K562 (cell line): ENCODE data around the gene AMDHD2. TPM values are rescaled to one million over a fixed set of nuclear protein-coding genes. Genes with fewer than 3 reads are reported as not detected.

ENCODE experiments used
- ATAC-seq: fragments of 200-7000 bp; cut with Tn5 transposase; 3 replicates; pipeline ENCODE4 v1.9.1; 2020; ENCODE audit warnings: moderate library complexity
- BruUV-seq: library from RNA; stranded (reverse); fragments of 400-500 nt; replicated peaks from 2 replicates; lab custom pipeline; 2021; lab: Mats Ljungman, UMichigan
- CTCF ChIA-PET: fragments of 300-600 bp; formaldehyde crosslinking; extraction: SDS; loops from one replicate; lab custom pipeline; 2021; ENCODE audit warnings: low intra/inter-chr PET ratio; lab: Yijun Ruan, JAX
- POLR2A ChIA-PET: fragments of 300-600, 350-650 bp; sonication (Branson Sonifier 250); formaldehyde crosslinking; extraction: SDS; loops from one replicate; lab custom pipeline; 2021; ENCODE audit warnings: antibody characterized with exemption, inconsistent platforms; lab: Yijun Ruan, JAX
- DNase-seq, 4 experiments: peaks; one replicate each; pipeline versions ENCODE4 v3.0.0 to v3.0.0-alpha.2; 2011 to 2018; ENCODE audit warnings: low spot score in 3 of 4, mixed read lengths in 3 of 4; ENCODE audit errors: extremely low read depth in 1 of 4
- FAIRE-seq: peaks from 2 replicates; lab custom pipeline; 2011; peaks lifted over from hg19 to GRCh38; lab: Jason Lieb, UNC
- H2AFZ ChIP-seq: 2 replicates; pipeline ENCODE4 v1.6.0; 2011; ENCODE audit warnings: low read depth, low read length, control low read depth, inconsistent platforms
- H3K27ac ChIP-seq: fragments of 200-600 bp; 3 replicates; pipeline ENCODE4 v1.8.0; 2011; ENCODE audit warnings: low read depth, mild to moderate bottlenecking, control low read depth, inconsistent platforms, low read length, moderate library complexity, mixed read lengths; ENCODE audit errors: extremely low read depth
- H3K27me3 ChIP-seq, 2 experiments: fragments of 300-600 bp in 1 of 2; 2 replicates in 1 of 2; 3 replicates in 1 of 2; pipeline versions ENCODE4 v1.6.0 to v1.8.0; 2011; ENCODE audit warnings: inconsistent platforms in 2 of 2, low read length in 2 of 2, mild to moderate bottlenecking in 1 of 2, mixed read lengths in 1 of 2, moderate library complexity in 1 of 2; ENCODE audit not compliant: control insufficient read depth in 2 of 2, insufficient read depth in 2 of 2
- H3K36me3 ChIP-seq: fragments of 300-600 bp; 3 replicates; pipeline ENCODE4 v1.8.0; 2011; ENCODE audit warnings: mild to moderate bottlenecking, low read length, inconsistent platforms; ENCODE audit not compliant: control insufficient read depth, insufficient read depth
- H3K4me1 ChIP-seq, 2 experiments: fragments of 200-600 bp in 1 of 2; replicated peaks in 1 of 2; 2 replicates in 1 of 2; 3 replicates in 1 of 2; pipeline versions ENCODE4 v1.5.1 to v1.8.0; 2011; ENCODE audit warnings: inconsistent platforms in 2 of 2, low read length in 2 of 2, mild to moderate bottlenecking in 1 of 2, mixed read lengths in 1 of 2, moderate library complexity in 1 of 2; ENCODE audit not compliant: control insufficient read depth in 2 of 2, insufficient read depth in 2 of 2
- H3K4me2 ChIP-seq: 2 replicates; pipeline ENCODE4 v1.6.1; 2011; ENCODE audit warnings: low read length, control low read depth, inconsistent platforms, mixed read lengths; ENCODE audit not compliant: insufficient read depth
- H3K4me3 ChIP-seq: fragments of 200-600 bp; sonication (generic), shearing (Covaris generic); 2 replicates; pipeline ENCODE4 v1.5.1; 2016; ENCODE audit warnings: control low read depth, inconsistent platforms
- H3K79me2 ChIP-seq: fragments of 200-600 bp; 3 replicates; pipeline ENCODE4 v1.8.0; 2011; ENCODE audit warnings: low read length, inconsistent platforms; ENCODE audit not compliant: control insufficient read depth, insufficient read depth
- H3K9ac ChIP-seq, 2 experiments: 2 replicates each; pipeline versions ENCODE4 v1.6.0 to v1.6.1; 2011; ENCODE audit warnings: low read depth in 2 of 2, low read length in 2 of 2, control low read depth in 1 of 2, inconsistent platforms in 1 of 2, mild to moderate bottlenecking in 1 of 2, mixed read lengths in 1 of 2; ENCODE audit not compliant: insufficient read depth in 1 of 2
- H3K9me1 ChIP-seq: one replicate; pipeline ENCODE4 v1.6.0; 2011; ENCODE audit warnings: inconsistent platforms, mild to moderate bottlenecking, low read length, moderate library complexity; ENCODE audit not compliant: control insufficient read depth, insufficient read depth
- H3K9me3 ChIP-seq: replicated peaks from 2 replicates; pipeline ENCODE4 v1.5.1; 2011; ENCODE audit warnings: low read depth, low read length, inconsistent platforms; ENCODE audit not compliant: control insufficient read depth, insufficient read depth
- H4K20me1 ChIP-seq: replicated peaks from 2 replicates; pipeline ENCODE4 v1.6.1; 2011; ENCODE audit warnings: low read length, inconsistent platforms, mixed read lengths; ENCODE audit not compliant: control insufficient read depth, insufficient read depth
- BRD9 ChIP-seq: fragments of 450-650 bp; IDR thresholded peaks from 2 replicates; pipeline ENCODE4 v1.6.1; 2018; ENCODE audit warnings: low read depth; ENCODE audit not compliant: partially characterized antibody
- DDX20 ChIP-seq: fragments of 450-650 bp; IDR thresholded peaks from 2 replicates; pipeline ENCODE4 v1.6.1; 2016; ENCODE audit warnings: missing genetic modification characterization, low read depth, mild to moderate bottlenecking, missing compliant biosample characterization, moderate library complexity
- MTA1 ChIP-seq: fragments of 450-650 bp; IDR thresholded peaks from 2 replicates; pipeline ENCODE4 v1.6.1; 2017; ENCODE audit warnings: borderline replicate concordance
- NFATC3 ChIP-seq: fragments of 450-650 bp; IDR thresholded peaks from 2 replicates; pipeline ENCODE4 v1.6.1; 2017; ENCODE audit warnings: mild to moderate bottlenecking
- PHF20 ChIP-seq: fragments of 450-650 bp; IDR thresholded peaks from 2 replicates; pipeline ENCODE4 v1.6.1; 2018; ENCODE audit not compliant: partially characterized antibody
- SPI1 ChIP-seq: IDR thresholded peaks from 2 replicates; pipeline ENCODE4 v1.6.1; 2011; ENCODE audit warnings: low read depth, low read length, control low read depth, borderline replicate concordance
- TAL1 ChIP-seq: fragments of 450-650 bp; IDR thresholded peaks from 2 replicates; pipeline ENCODE4 v1.6.1; 2016; ENCODE audit warnings: mild to moderate bottlenecking
- ZNF165 ChIP-seq: fragments of 250-450 bp; sonication (Bioruptor Pico); IDR thresholded peaks from 2 replicates; pipeline ENCODE4 v1.4.0; 2020; ENCODE audit warnings: borderline replicate concordance
- ZNF316 ChIP-seq: fragments of 450-650 bp; IDR thresholded peaks from 2 replicates; pipeline ENCODE4 v1.6.1; 2016
- WGBS: fragments of 100-300 bp; shearing (Covaris generic); methylation state at CpG from one replicate; pipeline ENCODE4 v1.1.6; 2016; ENCODE audit warnings: low coverage, mixed read lengths; ENCODE audit not compliant: insufficient coverage; ENCODE audit errors: missing lambda C conversion rate; 5-methylcytosine and 5-hydroxymethylcytosine counted together
- in situ Hi-C: fragments of 300-500 bp; cut with MboI; formaldehyde crosslinking; loops from 4 replicates; pipeline ENCODE4 v1.15.0; 2018; ENCODE audit warnings: inconsistent platforms, mixed read lengths
- intact Hi-C: fragments of 100-400 bp; cut with micrococcal nuclease; formaldehyde crosslinking; loops from 2 replicates; pipeline ENCODE4 v1.14.2; 2022
- polyA plus RNA-seq, 8 experiments: library from polyadenylated mRNA; depleted of rRNA in 4 of 8; stranded (reverse) in 5 of 8; unstranded in 3 of 8; fragments of >200 nt; fragmentation: Nextera tagmentation in 2 of 8; fragmentation: Illumina TruSeq in 1 of 8; extraction: Ambion mirVana in 2 of 8; extraction: Trizol in 1 of 8; gene quantifications; 2 replicates each; pipeline versions ENCODE4 v1.2.1 to v1.2.3, GENCODE V29; 2011 to 2014; ENCODE audit warnings: inconsistent platforms in 1 of 8, missing spikeins in 1 of 8
- total RNA-seq, 7 experiments: library from RNA; depleted of rRNA in 6 of 7; stranded (reverse); fragments of >200 nt in 6 of 7; fragmentation: Illumina TruSeq in 2 of 7; extraction: Trizol in 2 of 7; gene quantifications; 2 replicates each; pipeline versions ENCODE4 v1.2.1 to v1.2.3, GENCODE V29; 2011 to 2021; ENCODE audit warnings: low replicate concordance in 1 of 7
- TF ChIP-seq, protein P1 (sequence below): fragments of 250-450 bp; sonication (Bioruptor Pico); IDR thresholded peaks from 2 replicates; pipeline ENCODE4 v1.9.0; 2021; ENCODE audit warnings: mild to moderate bottlenecking
- TF ChIP-seq, protein P2 (sequence below): sonication (generic); formaldehyde crosslinking; IDR thresholded peaks from 2 replicates; pipeline ENCODE4 v1.9.0; 2022; ENCODE audit warnings: mild to moderate bottlenecking, missing genetic modification reagents

Gene AMDHD2
- total and polyA plus RNA-seq, 9 of the 15 experiments (the other 6 are each of a cell fraction or from before 2014, with no cell fraction given) = 0.38 to 56.9 (median 18.3) TPM; not detected in 1

DNA sequence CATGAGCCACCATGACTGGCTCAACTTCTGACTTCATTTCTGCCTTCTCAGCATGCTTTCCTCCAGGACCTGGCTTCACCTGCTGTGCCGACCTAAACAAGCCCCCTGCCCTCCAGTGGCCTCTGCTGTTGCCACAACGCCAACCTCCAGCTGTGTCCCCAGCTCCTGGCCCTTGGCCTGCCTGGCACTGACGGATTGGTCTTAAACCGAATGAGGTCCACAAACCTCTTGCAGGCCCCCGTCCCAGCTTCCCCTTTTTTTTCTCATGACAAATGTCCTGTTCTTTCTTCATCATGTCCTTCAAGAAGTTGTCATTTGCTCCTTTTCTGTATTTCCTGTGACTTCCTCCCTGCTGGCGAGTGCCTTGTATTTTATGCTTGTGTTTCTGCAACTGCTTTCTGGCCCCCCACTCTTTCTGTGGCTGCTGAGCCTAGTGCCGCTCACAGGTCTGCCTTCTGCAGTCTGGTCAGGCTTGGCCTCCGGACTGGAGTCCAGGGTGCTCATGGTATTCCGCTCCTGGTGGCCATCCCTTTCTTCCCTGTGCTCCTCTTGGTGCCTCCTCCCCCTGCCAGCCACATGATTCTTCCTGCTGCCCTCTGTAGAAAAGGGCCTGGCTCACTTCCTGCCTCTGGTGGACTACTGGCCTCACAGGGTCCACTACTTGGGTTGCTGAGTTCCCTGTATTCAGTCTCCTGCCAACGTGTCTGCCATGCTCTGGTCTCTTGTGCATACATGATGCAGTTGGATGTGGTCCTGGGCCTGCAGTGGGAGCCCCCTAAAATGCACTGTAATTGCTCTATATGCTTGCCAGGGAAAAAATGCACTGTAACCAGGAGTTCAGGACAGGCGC is 3.6 kb upstream of the AMDHD2 start:
- H3K9ac ChIP-seq = peak overlapping the region in 1 of 2 experiments; percentile 87; a peak in 3 of 4 replicates
- H3K79me2 ChIP-seq = peaks cover 78% of the 10 kb centered on the region
- no TSS peak for BruUV-seq
- FAIRE-seq = no peak
- H2AFZ ChIP-seq = no peak overlapping the region
- intact Hi-C loops (no loop called here), in situ Hi-C loops (no loop called here)
- no peak overlapping the region for H3K4me3 ChIP-seq
- no peak for DNase-seq
- no peak overlapping the region for H3K27ac ChIP-seq
- TF ChIP-seq SPI1 (peak; percentile 47; the same call in 1 of the 2 replicates), PHF20 (no peak), TAL1 (no peak), ZNF316 (0 out of 2 replicates have a peak, but pooled peaks have one; percentile 5), NFATC3 (no peak), DDX20 (no peak), MTA1 (no peak), BRD9 (no peak), ZNF165 (CRISPR knock-in tag) (no peak)
- TF ChIP-seq, protein P1, sequence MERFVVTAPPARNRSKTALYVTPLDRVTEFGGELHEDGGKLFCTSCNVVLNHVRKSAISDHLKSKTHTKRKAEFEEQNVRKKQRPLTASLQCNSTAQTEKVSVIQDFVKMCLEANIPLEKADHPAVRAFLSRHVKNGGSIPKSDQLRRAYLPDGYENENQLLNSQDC (CRISPR knock-in tag) = no peak
- TF ChIP-seq, protein P2, sequence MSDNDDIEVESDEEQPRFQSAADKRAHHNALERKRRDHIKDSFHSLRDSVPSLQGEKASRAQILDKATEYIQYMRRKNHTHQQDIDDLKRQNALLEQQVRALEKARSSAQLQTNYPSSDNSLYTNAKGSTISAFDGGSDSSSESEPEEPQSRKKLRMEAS (CRISPR knock-in tag) = no peak
- no peaks in the 10 kb centered on the region for H3K27me3 ChIP-seq
- no peaks in the 10 kb centered on the region for H3K9me3 ChIP-seq
- peaks cover 8% of the 10 kb centered on the region for H3K9me1 ChIP-seq
- H4K20me1 ChIP-seq = peaks cover 46% of the 10 kb centered on the region
- no peak overlapping the region for H3K4me2 ChIP-seq
- peaks cover 46% of the 10 kb centered on the region for H3K36me3 ChIP-seq
- ChIA-PET CTCF (no interaction called here), POLR2A (interaction anchor here (0.6 to 1.3 kb wide), 5 partner anchors 27 to 512 kb away, joined by 3 to 4 read pairs (median 3); partner anchors contain the start of gene TBC1D24)
- 77% methylated on average over 11 of the region's 11 CpGs for WGBS
- no peak for ATAC-seq
- peaks cover 54 to 91% of the 10 kb centered on the region in 2 experiments for H3K4me1 ChIP-seq
